NCI-H460 (cell line): ENCODE measurements around the gene CDC5L. TPM values are rescaled to one million over a fixed set of nuclear protein-coding genes. Genes with fewer than 3 reads are reported as not detected.

Source experiments
- DNase-seq: peaks from one replicate; pipeline ENCODE4 v3.0.0-alpha.2; 2016; ENCODE audit warnings: low read depth; ENCODE audit errors: extremely low read depth
- total RNA-seq: library from RNA; depleted of rRNA; stranded (reverse); fragments of >200 nt; shearing (Covaris generic); gene quantifications from 2 replicates; pipeline ENCODE4 v1.2.3, GENCODE V29; 2014

CDC5L gene
- total RNA-seq, 1 experiment from 2014 or later, result 16.3 TPM

DNA sequence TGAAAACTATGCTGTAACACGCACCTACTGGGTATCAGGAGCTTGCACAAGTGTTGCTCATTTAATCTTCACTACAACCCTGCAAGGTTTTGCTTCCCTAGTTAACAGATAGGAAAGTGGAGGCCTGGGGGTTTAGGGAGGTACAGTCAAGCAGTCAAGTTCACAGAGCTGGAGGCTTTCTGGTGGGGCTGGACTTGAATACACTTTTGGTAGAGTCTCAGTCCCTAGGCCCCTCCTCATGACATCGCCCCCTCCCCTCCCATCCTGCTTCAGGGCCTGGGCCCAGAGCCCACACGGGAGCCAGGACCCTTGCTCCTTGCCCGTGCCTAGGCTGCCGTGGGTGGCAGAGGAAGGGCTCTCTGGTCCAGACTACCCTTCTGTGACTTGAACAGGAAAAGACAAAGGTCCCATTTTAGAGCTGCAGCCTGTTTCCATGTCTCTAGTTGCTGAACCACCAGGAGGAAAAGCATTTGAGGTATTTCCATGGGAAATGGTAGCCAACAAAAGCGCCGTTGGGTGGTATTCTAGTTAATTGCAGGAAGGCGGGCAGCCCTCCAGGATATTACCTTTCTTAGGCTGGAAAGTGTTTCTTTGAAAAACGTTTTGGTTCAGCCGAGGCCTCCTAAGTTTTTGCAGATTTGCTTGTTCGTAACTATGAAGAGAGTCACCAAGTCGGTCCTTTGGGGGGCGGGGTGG lies 84.9 kb downstream of the CDC5L start:
- no peak for DNase-seq

- no peak for DNase-seq
Observed at GRCh38 chr6:44473393-44474189, 86.1 kb downstream of the CDC5L start.

- no peak for DNase-seq
Observed at GRCh38 chr6:44474190-44474631, 86.7 kb downstream of the CDC5L start.

DNA sequence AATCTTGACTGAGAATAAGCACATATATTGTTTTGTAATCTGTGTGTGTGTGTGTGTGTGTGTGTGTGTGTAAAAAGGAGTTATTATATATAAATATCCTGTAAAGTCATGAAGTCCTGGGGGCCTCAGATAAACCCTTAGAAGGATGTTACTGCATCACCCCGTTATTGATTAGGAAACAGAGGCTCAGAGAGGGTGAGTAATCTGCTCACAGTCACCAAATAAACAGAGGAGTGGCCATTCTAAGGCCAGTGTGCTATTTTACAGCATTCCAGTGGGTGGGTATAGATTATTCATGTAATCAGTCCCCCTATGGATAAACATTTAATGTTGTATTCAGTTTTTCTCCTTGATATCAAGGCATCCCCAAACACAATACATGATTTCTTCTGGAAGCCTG lies 87.1 kb downstream of the CDC5L start:
- DNase-seq, result no peak

DNA sequence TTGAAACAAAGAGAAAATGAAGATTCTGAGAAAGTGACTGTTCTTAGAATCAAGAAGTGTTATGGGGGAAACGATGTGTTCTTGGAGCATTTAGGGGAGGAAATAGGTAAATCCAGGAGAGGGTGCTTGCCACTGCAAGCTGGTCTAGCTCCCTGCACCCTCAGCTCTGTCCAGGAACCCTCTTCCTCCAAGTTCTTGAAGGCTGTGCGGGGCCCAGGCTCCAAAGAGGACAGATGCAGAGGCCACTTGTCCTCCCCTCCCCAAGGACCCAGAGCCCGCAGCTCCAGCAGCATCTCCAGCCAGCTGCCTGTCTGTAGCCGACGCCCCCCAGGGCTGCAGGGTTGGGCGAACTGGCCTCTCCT lies 87.9 kb downstream of the CDC5L start:
- no peak for DNase-seq

- peak; percentile 59 for DNase-seq
Observed at GRCh38 chr6:44475779-44476434, 88.4 kb downstream of the CDC5L start.

DNA sequence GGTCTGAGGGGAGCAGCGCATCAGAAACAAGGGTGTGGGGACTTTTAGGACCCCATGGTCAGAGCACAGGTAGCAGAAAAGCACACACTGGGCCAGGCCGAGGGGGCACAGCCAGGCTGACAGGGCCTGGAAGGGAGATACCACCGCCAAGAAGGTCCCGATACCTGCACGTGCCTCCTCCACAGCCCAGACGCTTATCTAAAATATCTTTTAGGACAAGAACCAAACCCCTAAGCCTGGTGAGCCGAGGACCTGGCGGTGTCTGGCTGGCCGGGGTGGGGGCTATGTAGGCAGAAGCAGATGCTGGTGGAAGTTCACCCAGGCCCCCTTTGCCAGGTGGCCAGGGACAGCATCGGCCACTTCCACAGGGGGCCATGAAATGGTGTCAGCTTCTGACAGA lies 89.3 kb downstream of the CDC5L start:
- DNase-seq, result no peak

DNA sequence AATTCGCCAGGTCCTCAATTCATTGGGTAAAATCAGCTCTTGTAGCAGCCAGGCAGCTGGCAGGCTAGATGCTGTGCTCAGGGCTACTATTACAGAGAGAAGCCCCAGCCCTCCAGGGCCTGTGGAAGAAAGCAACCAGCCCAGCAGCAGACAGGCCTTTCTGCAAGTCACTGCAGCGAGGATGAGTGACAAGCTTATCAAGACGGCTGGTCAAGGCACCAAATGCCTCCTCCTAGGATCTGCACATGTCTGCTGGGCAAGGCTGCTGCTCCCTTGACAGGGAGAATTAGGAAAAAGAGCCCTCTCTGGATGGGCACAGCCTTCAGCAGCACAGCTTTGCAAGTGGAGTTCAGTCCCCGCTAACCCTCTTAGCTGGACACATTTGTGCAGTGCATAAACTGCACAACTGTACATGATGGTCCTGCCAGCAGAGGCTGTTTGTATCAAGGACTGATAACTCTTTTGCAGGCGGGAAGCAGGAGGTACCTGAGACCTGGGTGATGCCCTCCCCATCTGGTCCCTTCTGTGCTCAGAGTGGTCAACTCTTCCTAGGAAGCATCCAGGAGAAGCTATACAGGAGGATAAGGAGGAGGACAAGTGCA lies 89.9 kb downstream of the CDC5L start:
- no peak for DNase-seq

GRCh38 chr6:44478158-44478557 lies 90.7 kb downstream of the CDC5L start:
- DNase-seq, result no peak

DNA sequence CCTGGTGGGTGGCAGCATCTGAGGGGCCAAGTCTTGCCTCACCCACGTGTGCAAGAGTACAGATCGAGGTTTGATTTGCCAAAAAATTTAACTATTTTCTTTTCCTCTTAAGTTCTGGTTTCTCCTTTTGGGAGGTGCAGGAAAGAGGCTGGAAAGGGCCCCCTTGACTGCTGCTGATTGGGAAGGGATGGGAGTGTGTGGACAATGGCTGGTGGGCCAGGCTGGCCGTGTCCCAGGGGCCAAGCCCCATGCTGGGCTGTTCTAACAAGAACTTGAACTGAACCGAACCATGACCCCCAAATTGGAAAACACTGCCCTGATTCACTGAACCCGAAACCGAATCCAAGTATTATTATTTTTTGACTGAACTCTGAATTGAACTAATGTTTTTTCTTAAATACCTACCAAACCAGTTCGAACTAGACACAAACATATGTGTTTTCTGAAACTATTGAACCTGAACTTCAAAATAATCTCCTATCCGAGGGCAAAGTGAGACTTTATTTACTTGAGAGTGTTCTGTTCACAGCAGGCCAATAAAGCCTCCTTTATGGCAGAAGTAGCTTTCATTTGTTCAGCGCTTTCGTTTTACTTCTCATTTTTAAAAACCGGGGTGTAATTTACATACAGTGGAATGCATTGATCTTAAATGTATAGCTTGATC lies 91.2 kb downstream of the CDC5L start:
- no peak for DNase-seq

DNA sequence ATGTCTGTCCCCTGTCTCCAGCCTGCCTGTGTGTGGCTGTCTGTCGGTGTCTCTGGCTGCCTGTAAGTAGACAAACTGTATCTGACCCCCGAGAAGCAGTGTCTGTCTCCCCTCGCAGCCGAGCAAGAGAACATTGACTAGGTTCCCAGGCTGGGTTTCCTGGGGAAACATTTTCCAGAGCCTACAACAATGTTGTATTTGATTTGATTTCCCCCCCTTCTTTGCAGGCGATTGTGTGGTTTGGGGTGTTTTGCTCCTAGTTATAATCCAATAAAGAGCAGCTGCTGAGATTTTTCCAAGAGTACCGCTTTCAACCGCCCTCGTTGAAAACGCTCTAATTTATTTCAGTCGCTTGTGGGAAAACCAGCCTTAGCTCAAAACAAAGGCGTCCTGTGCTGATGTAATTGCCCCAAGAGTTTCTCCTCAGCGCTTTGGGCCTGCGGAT lies 92.6 kb downstream of the CDC5L start:
- no peak for DNase-seq

DNA sequence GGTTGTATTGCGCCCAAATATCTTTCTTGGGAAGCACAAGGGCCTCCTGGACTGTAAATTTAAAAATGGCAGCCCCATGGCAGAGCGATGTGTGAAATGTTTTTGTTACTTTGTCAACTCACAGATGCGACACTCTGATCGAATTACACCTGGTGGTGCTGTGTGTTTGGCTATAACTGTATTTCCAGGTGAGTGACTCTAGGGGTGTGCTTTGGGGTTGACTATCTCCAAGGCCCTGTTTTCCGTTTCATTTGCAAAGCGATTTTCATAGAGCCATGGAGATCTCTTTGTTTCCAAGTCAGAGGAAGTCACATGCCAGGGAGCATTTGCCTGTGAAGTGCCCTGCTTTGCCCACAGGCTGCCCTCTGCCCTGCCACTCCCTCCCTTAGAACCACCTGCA lies 93.5 kb downstream of the CDC5L start:
- DNase-seq, result no peak

GRCh38 chr6:44481760-44482159 lies 94.3 kb downstream of the CDC5L start:
- DNase-seq, result no peak

- DNase-seq, result no peak
Observed at GRCh38 chr6:44485601-44486401, 98.3 kb downstream of the CDC5L start.

DNA sequence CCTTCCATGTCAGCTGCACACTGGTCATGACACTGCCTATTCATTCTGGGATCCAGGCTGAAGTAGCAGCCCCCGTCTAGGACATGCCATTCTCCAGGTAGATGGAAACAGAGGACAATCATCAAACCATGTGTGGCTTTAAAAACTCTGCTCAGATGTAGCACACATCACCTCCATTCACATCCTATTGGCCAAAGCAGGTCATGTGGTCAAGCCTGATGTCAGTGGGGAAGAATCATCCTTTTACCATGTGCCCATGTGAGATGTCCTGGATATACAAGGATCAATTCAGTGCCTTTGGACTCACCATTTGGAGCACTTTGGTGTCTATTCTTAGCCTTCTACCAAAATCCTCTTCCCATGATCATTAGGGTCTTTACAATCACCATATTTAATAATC lies 99.5 kb downstream of the CDC5L start:
- no peak for DNase-seq

- DNase-seq, result no peak
Observed at GRCh38 chr6:44487586-44487985, 100.1 kb downstream of the CDC5L start.

GRCh38 chr6:44489910-44490604 lies 102.6 kb downstream of the CDC5L start:
- peak; percentile 28 for DNase-seq

GRCh38 chr6:44493132-44493531 lies 105.6 kb downstream of the CDC5L start:
- DNase-seq, result no peak

- DNase-seq, result no peak
Observed at GRCh38 chr6:44493593-44493992, 106.1 kb downstream of the CDC5L start.
